ENCODE data around the gene BHLHE40. TPM values are rescaled to one million over a fixed set of nuclear protein-coding genes. Genes with fewer than 3 reads are reported as not detected.

BHLHE40 gene
- total and polyA plus RNA-seq, 10 of the 15 experiments (the other 5 are each of a cell fraction or from before 2014, with no cell fraction given), result 25.2 to 106 (median 51.4) TPM

- ATAC-seq, result no peak
- peak overlapping the region; percentile 99 for H3K4me2 ChIP-seq (ENCODE audit: control insufficient read depth, insufficient read depth)
- H3K9ac ChIP-seq (ENCODE audit: control insufficient read depth, insufficient read depth, low read length), result peak overlapping the region; percentile 74
- WGBS (ENCODE audit: insufficient coverage, insufficient replicate concordance, low lambda C conversion rate, missing lambda C conversion rate), result 97% methylated on average over 6 of the region's 6 CpGs
- ChIA-PET POLR2A (interaction anchor here (0.5 to 14.4 kb wide), 12 partner anchors 12 to 233 kb away, joined by 3 to 230 read pairs (median 6); no protein-coding TSS in a partner anchor), CTCF (interaction anchor here (0.8 to 14.2 kb wide), 9 partner anchors 9 to 277 kb away, joined by 3 to 330 read pairs (median 4); no protein-coding TSS in a partner anchor), SMC1A (ENCODE audit: uncharacterized antibody, unreplicated experiment) (interaction anchor here (0.8 to 13.6 kb wide), 16 partner anchors 11 to 292 kb away, joined by 3 to 186 read pairs (median 5); no protein-coding TSS in a partner anchor), RAD21 (ENCODE audit: unreplicated experiment) (interaction anchor here (0.9 to 16.1 kb wide), 14 partner anchors 7 to 276 kb away, joined by 3 to 421 read pairs (median 18); partner anchors contain the start of gene BHLHE40)
- peak overlapping the region; percentile 86 for H3K27ac ChIP-seq (ENCODE audit: control insufficient read depth, insufficient read depth)
- no peaks in the 10 kb centered on the region for H3K27me3 ChIP-seq (replicated peaks in 1 of 2; ENCODE audit: control insufficient read depth in 2 of 2, insufficient read depth in 2 of 2, low read length in 1 of 2)
- no peaks in the 10 kb centered on the region for H4K20me1 ChIP-seq (ENCODE audit: control insufficient read depth, insufficient read depth)
- peak overlapping the region; percentile 70; the same call in 1 of the 2 replicates for H3K4me3 ChIP-seq
- intact Hi-C loops (cut with micrococcal nuclease; ENCODE audit: unreplicated experiment), result loop anchor here (10.0 kb wide), 1 partner anchor 483 kb away; no protein-coding TSS in a partner anchor
- no peaks in the 10 kb centered on the region for H3K9me3 ChIP-seq (replicated peaks; ENCODE audit: control insufficient read depth, insufficient read depth, low read length)
- peaks cover 28% of the 10 kb centered on the region for H3K79me2 ChIP-seq (ENCODE audit: control insufficient read depth, insufficient read depth, low read length)
- peaks cover 38% of the 10 kb centered on the region for H3K4me1 ChIP-seq (ENCODE audit: control insufficient read depth, insufficient read depth, low read length)
- no TSS peak for BruUV-seq (replicated peaks)
- no peak overlapping the region for H2AFZ ChIP-seq (ENCODE audit: control insufficient read depth, low read depth, low read length)
- in situ Hi-C loops (cut with MboI), result no loop called here
- no peak for DNase-seq (ENCODE audit: low read depth, low spot score)
- no peak for FAIRE-seq
- peaks cover 3 to 6% of the 10 kb centered on the region in 2 experiments for H3K36me3 ChIP-seq (ENCODE audit: control insufficient read depth in 2 of 2, insufficient read depth in 2 of 2, low read length in 1 of 2)
- TF ChIP-seq MEF2B (IDR thresholded peaks at IDR 0.05; ENCODE audit: partially characterized antibody, poor library complexity, severe bottlenecking), result no peak
- no peak for TF ChIP-seq FOS (IDR thresholded peaks at IDR 0.05; ENCODE audit: borderline replicate concordance, extremely low read depth, insufficient read length)
- TF ChIP-seq RELA (IDR thresholded peaks at IDR 0.05; ENCODE audit: borderline replicate concordance, partially characterized antibody), result no peak
- TF ChIP-seq SKIL (IDR thresholded peaks at IDR 0.05; ENCODE audit: low read depth, poor library complexity, severe bottlenecking), result no peak
- TF ChIP-seq ZSCAN29 (IDR thresholded peaks at IDR 0.05), result no peak
- no peak for TF ChIP-seq NR2C1 (IDR thresholded peaks at IDR 0.05)
- TF ChIP-seq SREBF2 (IDR thresholded peaks at IDR 0.05; ENCODE audit: low read length), result no peak
- TF ChIP-seq EED (IDR thresholded peaks at IDR 0.05; ENCODE audit: low read depth), result no peak
- TF ChIP-seq MXI1 (IDR thresholded peaks at IDR 0.05; ENCODE audit: low read depth, low read length), result no peak
- no peak for TF ChIP-seq HCFC1 (IDR thresholded peaks at IDR 0.05; ENCODE audit: low read length)
- no peak for TF ChIP-seq E2F4 (IDR thresholded peaks at IDR 0.05; ENCODE audit: low read depth, low read length)
- TF ChIP-seq BACH1 (IDR thresholded peaks at IDR 0.05; ENCODE audit: borderline replicate concordance), result no peak
- no peak for TF ChIP-seq SMAD1 (IDR thresholded peaks at IDR 0.05; ENCODE audit: low read depth, partially characterized antibody)
- TF ChIP-seq KDM1A (IDR thresholded peaks at IDR 0.05; ENCODE audit: borderline replicate concordance), result peak; percentile 94; the same call in 1 of the 2 replicates
- TF ChIP-seq SMC3 (IDR thresholded peaks at IDR 0.05; ENCODE audit: borderline replicate concordance, low read length), result no peak
- TF ChIP-seq RFX5 (IDR thresholded peaks at IDR 0.05; ENCODE audit: low read depth, low read length), result no peak
- no peak for TF ChIP-seq DPF2 (IDR thresholded peaks at IDR 0.05)
- TF ChIP-seq LARP7 (IDR thresholded peaks at IDR 0.05), result no peak
- TF ChIP-seq MAX (IDR thresholded peaks at IDR 0.05; ENCODE audit: low read depth, low read length), result no peak
- TF ChIP-seq SPI1 (IDR thresholded peaks at IDR 0.05; ENCODE audit: borderline replicate concordance, insufficient read depth, low read depth, low read length), result peak; percentile 17; the same call in 1 of the 2 replicates
- TF ChIP-seq SREBF1 (IDR thresholded peaks at IDR 0.05; ENCODE audit: low read length), result no peak
- no peak for TF ChIP-seq FOXM1 (IDR thresholded peaks at IDR 0.05; ENCODE audit: low read depth, low read length)
- TF ChIP-seq SMARCA5 (IDR thresholded peaks at IDR 0.05), result peak; percentile 94
Measured at GRCh38 chr3:4987538-4988296, 8.5 kb downstream of the BHLHE40 start.

Data from GM12878 (cell line).